VCaP (cell line): Measurements from ENCODE around the gene KIRREL1.

ENCODE experiments used
- H3K27ac ChIP-seq: fragments of 450-650 bp; 2 replicates; pipeline ENCODE4 v1.5.1; 2017
- CTCF ChIP-seq: fragments of 450-650 bp; conservative IDR thresholded peaks from 2 replicates; pipeline ENCODE4 v1.5.1; 2017; ENCODE audit warnings: mild to moderate bottlenecking, moderate library complexity

The KIRREL1 gene

DNA sequence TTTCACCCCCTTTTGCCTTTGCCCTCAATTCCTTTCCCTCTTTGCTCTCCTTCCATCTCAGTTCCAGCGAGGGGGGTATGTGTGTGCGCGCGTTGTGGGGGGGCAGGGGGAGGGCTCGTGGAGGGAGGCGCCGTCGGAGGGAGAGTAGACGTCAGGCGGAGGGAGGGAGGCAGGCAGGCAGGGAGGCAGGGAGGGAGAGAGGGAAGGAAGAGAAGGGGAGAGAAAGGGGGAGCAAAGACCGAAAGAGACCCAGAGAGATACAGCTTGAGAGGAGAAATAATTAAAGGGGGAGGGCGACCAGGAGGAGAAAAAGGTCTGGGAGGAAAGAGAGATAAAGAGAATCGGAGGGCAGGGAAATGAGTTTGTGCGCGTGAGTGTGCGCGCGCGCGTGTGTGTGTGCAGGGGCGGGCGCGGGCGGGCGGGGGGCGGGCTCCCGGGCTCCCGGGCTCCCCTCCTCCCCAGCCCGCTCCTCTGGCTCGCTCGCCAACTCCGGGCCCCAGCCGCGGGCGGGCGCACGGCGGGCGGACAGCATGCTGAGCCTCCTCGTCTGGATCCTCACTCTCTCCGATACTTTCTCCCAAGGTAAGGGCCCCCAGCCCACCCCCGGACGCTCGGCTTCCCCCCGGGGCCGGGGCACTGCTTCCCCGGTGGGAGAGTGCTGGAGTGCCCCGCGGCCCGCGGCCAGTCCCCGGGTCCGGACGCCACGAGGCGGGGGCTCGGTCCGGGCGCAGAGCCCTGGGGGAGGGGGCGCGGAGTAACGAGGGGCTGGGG, at the start of gene KIRREL1:
TSS of gene KIRREL1 (plus strand) at position 499 of the 771 bp plus-strand sequence. CDS start at position 531, 32 bp downstream.
- peak within 1 kb of the TSS; percentile 28; the same call in 1 of the 2 replicates for H3K27ac ChIP-seq
- no peak for TF ChIP-seq CTCF

- no peak for TF ChIP-seq CTCF
- H3K27ac ChIP-seq = no peak overlapping the region
Measured at GRCh38 chr1:157944663-157945280, 48.7 kb upstream of the KIRREL1 start.

- no peak overlapping the region for H3K27ac ChIP-seq
- TF ChIP-seq CTCF = peak; percentile 88
Measured at GRCh38 chr1:157948312-157949073, 45.0 kb upstream of the KIRREL1 start.

DNA sequence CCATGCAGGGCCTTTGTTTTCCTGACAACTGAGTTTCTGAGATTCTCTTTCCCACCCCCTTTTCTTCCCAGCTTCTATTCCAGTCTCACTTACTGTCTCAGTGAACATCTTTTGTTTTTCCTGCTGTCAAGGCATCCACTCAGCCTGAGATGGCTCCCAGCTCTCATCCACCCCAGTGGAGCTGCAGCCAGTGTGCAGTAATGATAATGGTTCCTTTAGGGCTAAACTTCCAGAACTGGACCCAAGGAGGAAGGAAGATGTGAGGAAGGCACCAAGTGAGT, 44.4 kb upstream of the KIRREL1 start:
- no peak for TF ChIP-seq CTCF
- H3K27ac ChIP-seq = no peak overlapping the region

- TF ChIP-seq CTCF = no peak
- no peak overlapping the region for H3K27ac ChIP-seq
Measured at GRCh38 chr1:157951230-157951629, 42.2 kb upstream of the KIRREL1 start.

DNA sequence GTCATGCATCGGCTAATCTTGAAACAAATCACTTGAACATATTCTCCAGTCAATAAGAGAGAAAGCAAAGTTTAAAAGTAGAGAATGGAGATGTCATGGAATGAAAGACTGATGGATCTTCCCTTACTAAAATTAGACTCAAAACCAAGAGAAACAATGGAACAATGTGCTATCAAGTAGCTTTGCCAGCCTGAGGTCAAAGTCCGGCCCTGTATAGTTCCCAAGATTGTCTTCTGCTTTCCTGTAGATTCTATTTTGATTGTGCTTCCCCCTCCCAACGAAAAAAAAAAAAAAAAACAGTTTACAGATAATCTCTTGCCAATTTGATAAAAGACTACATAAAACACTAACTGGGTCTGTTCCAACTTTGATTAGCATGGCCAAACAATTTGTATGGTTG, 40.8 kb upstream of the KIRREL1 start:
- TF ChIP-seq CTCF = no peak

DNA sequence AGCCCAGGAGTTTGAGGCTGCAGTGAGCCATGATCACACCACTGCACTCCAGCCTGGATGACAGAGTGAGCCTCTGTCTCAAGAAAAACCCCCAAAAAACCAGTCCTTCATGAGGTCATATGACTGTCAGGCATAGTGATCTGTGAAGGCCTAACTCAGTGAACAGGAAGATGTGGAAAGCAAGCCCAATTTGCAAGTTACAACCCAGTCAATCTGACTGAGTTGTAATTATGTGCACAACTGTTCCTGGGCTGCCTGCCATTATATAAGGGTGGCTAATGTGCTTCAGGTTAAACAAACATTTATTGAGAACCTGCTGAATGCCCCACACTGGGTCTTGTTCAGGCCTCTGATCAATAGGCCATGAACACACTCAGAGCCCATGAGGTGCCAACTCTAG, 38.2 kb upstream of the KIRREL1 start:
- H3K27ac ChIP-seq = no peak overlapping the region
- TF ChIP-seq CTCF = no peak

More for the DNA sequence above, 40.8 kb upstream of the KIRREL1 start:
- H3K27ac ChIP-seq = no peak overlapping the region
